ENCODE results near the gene BCL2. TPM values are rescaled to one million over a fixed set of nuclear protein-coding genes. Genes with fewer than 3 reads are reported as not detected.

BCL2 gene
- total RNA-seq, 2 experiments from 2014 or later = 66.0 to 88.9 TPM

DNA sequence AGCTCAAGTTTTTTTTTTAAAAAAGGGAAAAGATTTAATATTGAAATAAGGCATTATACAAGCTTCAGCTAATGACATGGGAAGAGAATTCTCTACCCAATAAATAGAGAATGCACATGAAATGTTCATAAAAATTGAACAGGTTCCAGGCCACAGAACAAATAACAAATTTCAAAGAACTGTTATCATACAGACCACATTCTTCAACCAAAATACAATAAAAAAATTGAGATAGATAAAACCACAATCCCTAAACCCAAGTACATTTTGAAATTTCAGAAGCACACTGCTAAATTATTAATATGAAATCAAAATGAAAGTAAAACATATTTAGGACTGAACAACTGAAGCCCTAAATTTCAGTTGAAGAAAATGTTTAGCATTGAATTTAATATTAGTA lies 89.6 kb downstream of the BCL2 start:
- POLR2A ChIA-PET = no interaction called here
- peak overlapping the region; percentile 27 for H3K4me3 Mint-ChIP-seq
- peaks cover 43% of the 10 kb centered on the region for H3K36me3 Mint-ChIP-seq (ENCODE audit: low read depth)
- DNase-seq = no peak
- no peak for ATAC-seq
- H3K4me1 Mint-ChIP-seq = peaks cover 67% of the 10 kb centered on the region
- intact Hi-C loops (cut with DNase I, micrococcal nuclease) = no loop called here
- CTCF ChIA-PET = interaction anchor here (0.8 kb wide), 1 partner anchor 701 kb away, joined by 3 read pairs; no protein-coding TSS in a partner anchor
- peaks cover 10% of the 10 kb centered on the region for H3K9me3 Mint-ChIP-seq (ENCODE audit: low read depth)
- H3K27me3 Mint-ChIP-seq = no peaks in the 10 kb centered on the region
- peak overlapping the region; percentile 70 for H3K27ac Mint-ChIP-seq

DNA sequence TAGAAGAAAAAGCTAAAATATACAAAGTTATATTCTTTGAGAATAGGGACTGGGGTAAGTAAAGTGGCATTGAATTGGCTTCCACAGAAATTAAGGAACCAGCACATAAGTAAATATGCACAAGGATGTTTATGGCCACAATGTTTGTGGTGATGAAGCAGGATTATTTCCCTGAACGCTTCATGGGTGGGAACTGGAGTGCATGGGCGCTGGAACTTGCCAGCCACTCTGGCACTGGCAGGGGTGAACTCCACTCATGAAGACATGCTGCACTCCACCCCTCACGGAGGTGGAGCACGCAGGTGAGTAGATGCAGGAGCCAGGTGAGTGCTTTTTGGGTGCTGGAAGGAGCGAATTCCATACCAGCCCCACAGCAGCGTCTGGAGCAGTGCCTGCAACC lies 94.1 kb downstream of the BCL2 start:
- H3K27me3 Mint-ChIP-seq = no peaks in the 10 kb centered on the region
- H3K9me3 Mint-ChIP-seq (ENCODE audit: low read depth) = peaks cover 5% of the 10 kb centered on the region
- intact Hi-C loops (cut with DNase I, micrococcal nuclease) = no loop called here
- ChIA-PET CTCF (interaction anchor here (0.8 to 2.2 kb wide), 10 partner anchors 11 to 98 kb away, joined by 3 to 11 read pairs (median 3); no protein-coding TSS in a partner anchor), POLR2A (no interaction called here)
- H3K27ac Mint-ChIP-seq = no peak overlapping the region
- peaks cover 70% of the 10 kb centered on the region for H3K4me1 Mint-ChIP-seq
- no peak for DNase-seq
- no peak overlapping the region for H3K4me3 Mint-ChIP-seq
- peaks cover 41% of the 10 kb centered on the region for H3K36me3 Mint-ChIP-seq (ENCODE audit: low read depth)
- ATAC-seq = no peak

DNA sequence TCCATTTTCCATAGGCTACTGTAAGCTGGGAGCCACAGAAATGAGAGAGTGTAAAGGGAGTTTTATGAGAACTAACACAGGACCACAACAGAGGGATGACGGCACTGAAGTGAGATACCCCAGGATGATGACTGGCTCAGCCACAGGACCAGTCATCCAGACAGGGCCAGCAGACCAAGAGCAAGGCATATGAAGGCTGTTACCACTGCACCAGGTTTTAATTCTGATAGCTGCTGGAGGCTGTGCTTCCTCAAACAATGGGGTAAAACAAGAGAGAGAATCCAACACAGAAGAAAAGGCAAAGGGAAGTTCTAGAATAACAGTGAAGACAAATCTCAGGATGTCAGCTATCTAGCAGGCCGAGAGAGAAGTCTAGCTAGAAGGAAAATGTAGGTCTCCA lies 94.9 kb downstream of the BCL2 start:
- intact Hi-C loops (cut with DNase I, micrococcal nuclease) = no loop called here
- DNase-seq = peak; percentile 72
- Mint-ChIP-seq H3K9me3 (ENCODE audit: low read depth) (peaks cover 5% of the 10 kb centered on the region), H3K4me1 (peaks cover 67% of the 10 kb centered on the region), H3K27ac (peak overlapping the region; percentile 86), H3K4me3 (peak overlapping the region; percentile 26), H3K27me3 (no peaks in the 10 kb centered on the region), H3K36me3 (ENCODE audit: low read depth) (peaks cover 46% of the 10 kb centered on the region)
- CTCF ChIA-PET = interaction anchor here (0.5 to 2.2 kb wide), 11 partner anchors 10 to 804 kb away, joined by 3 to 11 read pairs (median 3); no protein-coding TSS in a partner anchor
- ATAC-seq = peak; percentile 99
- POLR2A ChIA-PET = interaction anchor here (0.6 to 1.0 kb wide), 2 partner anchors 11 to 43 kb away, joined by 3 to 4 read pairs; no protein-coding TSS in a partner anchor

DNA sequence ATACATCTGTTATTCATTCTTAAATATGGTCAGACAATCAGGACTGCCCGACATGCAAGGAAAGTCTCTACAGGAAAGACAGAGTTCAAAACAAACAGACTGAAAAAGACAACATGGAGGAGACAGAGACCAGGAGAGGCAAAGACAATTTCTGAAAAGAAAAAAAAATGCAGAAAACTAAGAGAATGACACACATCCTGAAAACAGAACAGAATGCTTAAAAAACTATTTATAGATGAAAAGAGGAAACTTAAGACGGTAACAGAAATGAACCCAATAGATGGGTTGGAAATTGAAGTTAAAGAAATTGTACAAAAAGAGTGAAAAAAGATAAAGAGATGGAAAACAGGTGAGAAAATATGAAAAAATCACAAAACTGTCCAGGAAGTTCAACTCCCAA lies 95.7 kb downstream of the BCL2 start:
- Mint-ChIP-seq H3K27me3 (no peaks in the 10 kb centered on the region), H3K4me3 (peak overlapping the region; percentile 26), H3K9me3 (ENCODE audit: low read depth) (peaks cover 8% of the 10 kb centered on the region), H3K4me1 (peaks cover 68% of the 10 kb centered on the region), H3K27ac (peak overlapping the region; percentile 86), H3K36me3 (ENCODE audit: low read depth) (peaks cover 47% of the 10 kb centered on the region)
- intact Hi-C loops (cut with DNase I, micrococcal nuclease) = no loop called here
- DNase-seq (no peak), ATAC-seq (no peak)
- ChIA-PET CTCF (interaction anchor here (0.7 to 2.2 kb wide), 4 partner anchors 11 to 94 kb away, joined by 3 to 11 read pairs (median 3); no protein-coding TSS in a partner anchor), POLR2A (interaction anchor here (0.6 kb wide), 1 partner anchor 44 kb away, joined by 3 read pairs; no protein-coding TSS in a partner anchor)

DNA sequence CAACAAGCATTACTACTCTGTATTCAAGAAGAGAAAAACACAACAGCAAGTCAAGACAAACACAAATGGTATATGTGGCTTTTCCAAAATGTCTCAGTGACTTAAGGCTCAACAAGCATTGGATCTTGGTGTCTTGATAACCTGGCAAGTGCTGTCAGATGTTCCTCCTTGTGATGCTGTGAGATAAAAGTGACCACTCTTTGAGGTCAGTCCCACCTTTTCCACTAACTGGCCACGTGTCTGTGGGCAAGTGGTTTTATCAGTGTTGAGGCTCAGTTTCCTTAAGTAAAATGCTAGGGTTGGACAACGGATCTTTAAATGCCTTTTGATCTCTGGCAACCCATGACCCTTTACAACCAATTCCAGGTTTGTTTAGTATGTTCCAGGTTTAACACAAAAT lies 98.7 kb downstream of the BCL2 start:
- no peak overlapping the region for H3K27ac Mint-ChIP-seq
- no peak overlapping the region for H3K4me3 Mint-ChIP-seq
- no peak for ATAC-seq
- no peaks in the 10 kb centered on the region for H3K27me3 Mint-ChIP-seq
- H3K36me3 Mint-ChIP-seq (ENCODE audit: low read depth) = peaks cover 46% of the 10 kb centered on the region
- intact Hi-C loops (cut with DNase I, micrococcal nuclease) = no loop called here
- peaks cover 87% of the 10 kb centered on the region for H3K4me1 Mint-ChIP-seq
- ChIA-PET POLR2A (no interaction called here), CTCF (interaction anchor here (0.5 kb wide), 1 partner anchor 64 kb away, joined by 3 read pairs; no protein-coding TSS in a partner anchor)
- no peak for DNase-seq
- H3K9me3 Mint-ChIP-seq (ENCODE audit: low read depth) = peaks cover 14% of the 10 kb centered on the region

DNA sequence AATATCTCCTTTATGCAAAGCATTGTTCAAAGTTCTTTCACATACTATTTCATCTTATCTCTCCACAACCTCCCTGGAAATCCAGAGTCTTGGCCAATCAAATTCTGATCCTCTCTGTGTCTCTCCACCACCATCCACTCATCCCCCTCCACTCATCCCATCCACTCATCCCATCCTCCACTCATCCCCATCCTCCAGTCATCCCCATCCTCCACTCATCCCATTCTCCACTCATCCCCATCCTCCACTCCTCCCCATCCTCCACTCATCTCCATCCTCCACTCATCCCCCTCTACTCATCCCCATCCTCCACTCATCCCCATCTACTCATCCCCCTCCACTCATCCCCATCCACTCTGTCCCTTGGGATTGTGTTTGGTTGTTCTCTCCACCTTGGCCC lies 101.1 kb downstream of the BCL2 start:
- H3K4me3 Mint-ChIP-seq = no peak overlapping the region
- peaks cover 54% of the 10 kb centered on the region for H3K36me3 Mint-ChIP-seq (ENCODE audit: low read depth)
- H3K27me3 Mint-ChIP-seq = no peaks in the 10 kb centered on the region
- CTCF ChIA-PET = interaction anchor here (0.7 kb wide), 1 partner anchor 22 kb away, joined by 3 read pairs; no protein-coding TSS in a partner anchor
- intact Hi-C loops (cut with DNase I, micrococcal nuclease) = loop anchor here in 1 of 2 experiments (5.0 kb wide), 1 partner anchor 696 kb away; the partner anchor contains the start of gene ZCCHC2
- DNase-seq (no peak), ATAC-seq (no peak)
- peak overlapping the region; percentile 71 for H3K27ac Mint-ChIP-seq
- POLR2A ChIA-PET = no interaction called here
- peaks cover 92% of the 10 kb centered on the region for H3K4me1 Mint-ChIP-seq
- H3K9me3 Mint-ChIP-seq (ENCODE audit: low read depth) = peaks cover 14% of the 10 kb centered on the region

DNA sequence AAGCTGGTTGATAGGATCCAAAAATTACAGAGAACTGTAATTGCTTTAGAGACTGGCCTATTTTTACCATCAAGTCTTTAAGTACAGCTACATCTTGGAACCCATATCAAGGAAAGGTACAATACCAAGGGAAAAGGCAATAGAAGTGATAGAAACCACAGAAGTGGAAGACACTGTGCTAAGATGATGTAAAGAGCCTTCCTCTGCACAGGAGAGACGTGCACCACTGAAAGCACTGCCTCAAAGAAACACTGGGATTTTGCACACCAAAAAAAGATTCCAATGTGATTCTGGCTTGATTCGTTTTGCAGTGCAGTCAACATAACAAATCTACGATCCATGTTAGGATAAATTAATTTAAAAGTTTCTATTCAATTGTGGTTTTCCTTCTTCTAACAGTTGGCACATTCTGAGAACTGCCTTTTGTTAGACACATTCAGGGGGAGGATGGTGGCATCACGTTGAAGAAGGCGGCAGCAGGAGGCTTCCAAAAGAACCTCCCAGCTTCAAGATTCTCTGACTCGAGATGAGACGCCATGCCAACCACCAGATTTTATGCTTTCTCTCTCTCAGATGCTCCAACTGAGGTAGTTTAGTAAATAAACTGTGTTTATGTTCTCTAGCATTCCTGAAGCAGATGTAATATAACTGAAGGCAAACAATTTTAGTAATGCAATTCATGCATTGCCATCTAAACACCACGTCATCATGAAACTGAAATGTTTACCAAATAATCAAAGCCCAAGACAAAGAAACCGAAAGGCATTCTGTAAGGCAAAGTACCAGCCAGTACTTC lies 102.9 kb downstream of the BCL2 start:
- Mint-ChIP-seq H3K27ac (peak overlapping the region; percentile 91), H3K9me3 (ENCODE audit: low read depth) (peaks cover 9% of the 10 kb centered on the region), H3K27me3 (no peaks in the 10 kb centered on the region), H3K4me1 (peaks cover 95% of the 10 kb centered on the region), H3K36me3 (ENCODE audit: low read depth) (peaks cover 55% of the 10 kb centered on the region), H3K4me3 (peak overlapping the region; percentile 34)
- intact Hi-C loops (cut with DNase I, micrococcal nuclease) = loop anchor here (1.0 to 5.0 kb wide), 3 partner anchors 16 to 694 kb away; partner anchors contain the start of gene ZCCHC2 (in 1 of the 2)
- DNase-seq = peak; percentile 56
- CTCF ChIA-PET = interaction anchor here (0.6 to 1.3 kb wide), 4 partner anchors 13 to 100 kb away, joined by 3 read pairs; no protein-coding TSS in a partner anchor
- ATAC-seq = peak; percentile 28
- POLR2A ChIA-PET = interaction anchor here (0.6 to 0.7 kb wide), 3 partner anchors 54 to 60 kb away, joined by 4 to 5 read pairs (median 4); no protein-coding TSS in a partner anchor

DNA sequence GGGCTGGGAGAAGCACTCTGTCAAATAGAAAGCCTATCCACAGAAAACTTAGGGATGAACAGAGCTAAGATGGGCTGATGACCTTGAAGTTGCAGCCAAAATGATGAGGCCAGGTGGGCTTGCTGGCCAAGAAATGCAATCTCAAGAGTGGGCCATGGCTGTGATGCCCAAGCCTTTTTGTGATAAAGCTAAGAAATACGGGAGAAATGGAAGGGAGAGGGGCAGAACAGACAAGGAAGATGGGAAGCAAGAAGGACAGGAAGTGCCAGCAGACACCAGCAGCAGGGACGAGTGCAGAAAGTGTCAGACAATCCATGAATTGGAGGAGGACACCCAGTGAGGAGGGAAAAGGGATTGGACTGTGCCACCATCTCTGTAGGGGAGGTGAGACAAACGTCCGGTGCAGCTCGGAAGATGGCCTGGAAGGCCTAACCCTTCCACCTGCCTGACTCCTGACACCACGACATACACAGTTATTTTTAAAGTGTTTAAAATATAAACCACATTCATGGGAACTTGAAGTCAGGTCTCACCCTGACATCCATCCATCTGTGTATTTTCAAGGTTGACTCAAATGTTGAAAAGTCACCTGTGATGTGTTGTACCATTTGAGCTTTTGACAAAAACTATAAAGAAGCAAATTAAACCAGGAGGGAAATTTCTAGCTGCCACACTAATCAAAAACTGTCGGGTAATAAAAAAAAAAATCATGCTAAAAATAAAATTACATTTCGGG lies 105.5 kb downstream of the BCL2 start:
- H3K4me3 Mint-ChIP-seq = peak overlapping the region; percentile 43
- no peak for DNase-seq
- H3K9me3 Mint-ChIP-seq (ENCODE audit: low read depth) = peaks cover 8% of the 10 kb centered on the region
- H3K36me3 Mint-ChIP-seq (ENCODE audit: low read depth) = peaks cover 54% of the 10 kb centered on the region
- intact Hi-C loops (cut with DNase I, micrococcal nuclease) = loop anchor here (1.0 to 5.0 kb wide), 8 partner anchors 14 to 367 kb away; partner anchors contain the start of gene BCL2 (in 1 of the 2)
- ChIA-PET POLR2A (interaction anchor here (0.6 to 2.5 kb wide), 8 partner anchors 11 to 104 kb away, joined by 3 to 9 read pairs (median 6); no protein-coding TSS in a partner anchor), CTCF (interaction anchor here (0.8 to 1.9 kb wide), 9 partner anchors 10 to 110 kb away, joined by 3 to 10 read pairs (median 6); no protein-coding TSS in a partner anchor)
- H3K4me1 Mint-ChIP-seq = peaks cover 98% of the 10 kb centered on the region
- no peaks in the 10 kb centered on the region for H3K27me3 Mint-ChIP-seq
- ATAC-seq = peak; percentile 7
- H3K27ac Mint-ChIP-seq = peak overlapping the region; percentile 100

DNA sequence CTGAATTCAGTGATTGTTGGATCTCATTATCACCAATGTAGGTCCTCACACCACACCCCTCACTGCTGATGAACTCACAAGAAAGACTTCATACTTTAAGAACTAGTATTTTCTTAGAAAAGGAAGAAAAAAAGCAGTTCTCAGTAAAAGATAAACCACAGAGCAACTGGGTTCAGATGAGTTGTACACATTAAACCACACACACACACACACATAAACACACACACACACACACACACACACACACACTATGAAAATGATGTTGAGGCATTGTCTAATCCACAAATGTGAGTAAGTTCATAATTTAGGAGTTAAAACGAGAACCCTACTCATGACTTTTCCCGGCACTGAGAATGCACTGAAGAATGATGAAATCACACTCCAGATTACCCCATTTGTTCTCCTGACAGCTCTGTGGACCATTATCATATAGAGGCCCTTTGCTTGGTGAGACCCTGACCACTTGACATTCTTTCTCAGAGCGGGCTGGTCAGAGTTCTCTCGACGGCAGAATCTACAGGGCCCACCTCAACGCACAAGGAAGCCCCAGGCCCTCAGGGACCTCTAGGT lies 106.2 kb downstream of the BCL2 start:
- peak; percentile 56 for DNase-seq
- intact Hi-C loops (cut with DNase I, micrococcal nuclease) = loop anchor here (1.0 to 5.0 kb wide), 8 partner anchors 13 to 366 kb away; partner anchors contain the start of gene BCL2 (in 1 of the 2)

DNA sequence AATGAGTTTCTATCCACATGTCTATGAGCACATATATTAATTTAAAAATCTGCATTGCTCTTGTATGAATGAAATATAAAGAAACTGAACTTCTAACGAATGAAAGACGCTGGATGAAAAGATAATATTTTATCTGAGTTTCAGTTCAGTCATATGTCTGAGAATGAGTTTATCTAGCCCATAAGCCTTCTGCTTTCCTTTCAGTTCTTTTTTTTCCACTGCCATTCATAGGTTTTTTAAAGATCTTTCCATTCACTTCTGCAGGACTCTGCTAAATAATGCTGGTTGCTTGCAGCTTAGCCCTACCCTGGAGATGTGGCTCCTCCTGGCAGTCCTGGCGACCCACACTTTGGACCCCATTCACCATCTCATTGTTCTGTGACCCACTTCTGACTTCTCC lies 109.0 kb downstream of the BCL2 start:
- POLR2A ChIA-PET = no interaction called here
- Mint-ChIP-seq H3K4me1 (peaks cover 98% of the 10 kb centered on the region), H3K27me3 (no peaks in the 10 kb centered on the region), H3K36me3 (ENCODE audit: low read depth) (peaks cover 53% of the 10 kb centered on the region), H3K27ac (peak overlapping the region; percentile 100), H3K4me3 (peak overlapping the region; percentile 58), H3K9me3 (ENCODE audit: low read depth) (no peaks in the 10 kb centered on the region)
- intact Hi-C loops (cut with DNase I, micrococcal nuclease) = loop anchor here in 1 of 2 experiments (5.0 kb wide), 1 partner anchor 363 kb away; no protein-coding TSS in a partner anchor
- ATAC-seq = peak; percentile 1
- CTCF ChIA-PET = interaction anchor here (0.9 to 1.7 kb wide), 8 partner anchors 10 to 107 kb away, joined by 3 to 8 read pairs (median 4); no protein-coding TSS in a partner anchor
- DNase-seq = no peak

More for the DNA sequence above, 106.2 kb downstream of the BCL2 start:
- no peaks in the 10 kb centered on the region for H3K27me3 Mint-ChIP-seq
- H3K9me3 Mint-ChIP-seq (ENCODE audit: low read depth) = peaks cover 1% of the 10 kb centered on the region
- H3K27ac Mint-ChIP-seq = peak overlapping the region; percentile 100
- peaks cover 48% of the 10 kb centered on the region for H3K36me3 Mint-ChIP-seq (ENCODE audit: low read depth)
- H3K4me3 Mint-ChIP-seq = peak overlapping the region; percentile 43
- H3K4me1 Mint-ChIP-seq = peaks cover 98% of the 10 kb centered on the region
- CTCF ChIA-PET = interaction anchor here (1.0 to 1.9 kb wide), 7 partner anchors 10 to 110 kb away, joined by 3 to 10 read pairs (median 7); no protein-coding TSS in a partner anchor
- peak; percentile 76 for ATAC-seq
- POLR2A ChIA-PET = interaction anchor here (0.6 to 2.5 kb wide), 8 partner anchors 11 to 105 kb away, joined by 3 to 9 read pairs (median 6); no protein-coding TSS in a partner anchor

Data from activated CD4-positive, alpha-beta T cell treated with anti-CD3 and anti-CD28 coated beads for 36 hours (primary cell).